Thyroid gland (tissue), 4 donors: ENCODE results near the gene HNRNPF. TPM values are rescaled to one million over a fixed set of nuclear protein-coding genes. Genes with fewer than 3 reads are reported as not detected.
"Not testable (repeated sequence)": the region's sequence is repeated elsewhere in the genome, so short reads cannot be mapped to it uniquely, and the experiment has no call there.

ENCODE experiments used
- DNase-seq, 2 donors: peaks; one replicate each; pipeline ENCODE4 v3.0.0-alpha.2; 2019
- H3K27ac ChIP-seq, 3 donors: fragments of 200-600 bp; sonication (generic); 1 replicate in 2 of 3; 2 replicates in 1 of 3; pipeline ENCODE4 v1.5.1; 2016 to 2019; ENCODE audit warnings: mild to moderate bottlenecking in 1 of 3, moderate library complexity in 1 of 3
- H3K27me3 ChIP-seq: fragments of 200-600 bp; sonication (generic); one replicate; pipeline ENCODE4 v1.5.1; 2019
- H3K36me3 ChIP-seq, 2 donors: fragments of 200-600 bp; sonication (generic); one replicate each; pipeline ENCODE4 v1.5.1; 2016 to 2019
- H3K4me1 ChIP-seq, 2 donors: fragments of 200-600 bp; sonication (generic); one replicate each; pipeline ENCODE4 v1.5.1; 2017 to 2019
- H3K4me3 ChIP-seq, 3 donors: fragments of 200-600 bp; sonication (generic); replicated peaks in 1 of 3; 1 replicate in 2 of 3; 2 replicates in 1 of 3; pipeline ENCODE4 v1.5.1; 2016; ENCODE audit warnings: mild to moderate bottlenecking in 1 of 3
- H3K9me3 ChIP-seq: fragments of 200-600 bp; sonication (generic); one replicate; pipeline ENCODE4 v1.5.1; 2017
- CTCF ChIP-seq, 6 experiments: fragments of 200-600 bp in 3 of 6; fragments of 450-650 bp in 3 of 6; sonication (generic) in 3 of 6; IDR thresholded peaks; one replicate each; pipeline ENCODE4 v1.5.1; 2016 to 2019; ENCODE audit warnings: antibody characterized with exemption in 6 of 6, mild to moderate bottlenecking in 2 of 6, inconsistent platforms in 1 of 6, moderate library complexity in 1 of 6
- POLR2A ChIP-seq, 2 donors: fragments of 450-650 bp; IDR thresholded peaks; one replicate each; pipeline ENCODE4 v1.6.1; 2017; ENCODE audit warnings: antibody characterized with exemption in 2 of 2, mild to moderate bottlenecking in 2 of 2, moderate library complexity in 1 of 2
- WGBS, 2 donors: methylation state at CpG; one replicate each; pipeline ENCODE4 v1.1.5; 2017; 5-methylcytosine and 5-hydroxymethylcytosine counted together
- intact Hi-C: fragments of 100-400 bp; cut with DNase I; formaldehyde crosslinking; loops from one replicate; pipeline ENCODE4 v1.15.1; 2023
- total RNA-seq, 4 donors: library from RNA; depleted of rRNA; stranded (reverse); fragments of >200 nt; gene quantifications; one replicate each; pipeline ENCODE4 v1.2.3, GENCODE V29; 2016

HNRNPF gene
- total RNA-seq, 4 donors from 2014 or later, result 148 to 158 (median 155) TPM

DNA sequence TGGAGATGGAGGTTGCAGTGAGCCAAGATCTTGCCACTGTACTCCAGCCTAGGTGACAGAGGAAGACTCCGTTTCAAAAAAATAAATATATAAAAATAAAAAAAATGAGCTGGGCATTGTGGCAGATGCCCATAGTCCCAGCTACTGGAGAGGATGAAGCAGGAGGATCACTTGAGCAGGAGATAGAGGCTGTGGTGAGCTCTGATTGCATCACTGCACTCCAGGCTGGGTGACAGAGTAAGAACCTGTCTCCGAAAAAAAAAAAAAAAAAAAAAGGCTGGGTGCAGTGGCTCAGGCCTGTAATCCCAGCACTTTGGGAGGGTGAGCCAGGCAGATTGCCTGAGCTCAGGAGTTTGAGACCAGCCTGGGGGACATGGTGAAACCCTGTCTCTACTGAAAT lies 39.8 kb upstream of the HNRNPF start:
- no peaks in the 10 kb centered on the region for H3K9me3 ChIP-seq
- no peak for DNase-seq
- H3K27me3 ChIP-seq, result no peaks in the 10 kb centered on the region
- intact Hi-C loops, result no loop called here
- no peak overlapping the region for H3K27ac ChIP-seq
- H3K36me3 ChIP-seq, result no peaks in the 10 kb centered on the region
- WGBS, 2 donors, result 81 to 95% methylated on average over 2 of the region's 2 CpGs
- no peak for TF ChIP-seq POLR2A (IDR thresholded peaks at IDR 0.05)
- no peak for TF ChIP-seq CTCF (IDR thresholded peaks at IDR 0.05)
- H3K4me3 ChIP-seq, result no peak overlapping the region
- peaks cover 6 to 24% of the 10 kb centered on the region in 2 donors for H3K4me1 ChIP-seq

GRCh38 chr10:43446219-43447017 lies 37.4 kb upstream of the HNRNPF start:
- H3K27ac ChIP-seq, H3K4me3 ChIP-seq, intact Hi-C loops, H3K4me1 ChIP-seq, H3K9me3 ChIP-seq, H3K27me3 ChIP-seq, DNase-seq, H3K36me3 ChIP-seq: not testable (repeated sequence)
- WGBS, 2 donors, result 96 to 98% methylated on average over 33 to 36 of the region's 53 CpGs

DNA sequence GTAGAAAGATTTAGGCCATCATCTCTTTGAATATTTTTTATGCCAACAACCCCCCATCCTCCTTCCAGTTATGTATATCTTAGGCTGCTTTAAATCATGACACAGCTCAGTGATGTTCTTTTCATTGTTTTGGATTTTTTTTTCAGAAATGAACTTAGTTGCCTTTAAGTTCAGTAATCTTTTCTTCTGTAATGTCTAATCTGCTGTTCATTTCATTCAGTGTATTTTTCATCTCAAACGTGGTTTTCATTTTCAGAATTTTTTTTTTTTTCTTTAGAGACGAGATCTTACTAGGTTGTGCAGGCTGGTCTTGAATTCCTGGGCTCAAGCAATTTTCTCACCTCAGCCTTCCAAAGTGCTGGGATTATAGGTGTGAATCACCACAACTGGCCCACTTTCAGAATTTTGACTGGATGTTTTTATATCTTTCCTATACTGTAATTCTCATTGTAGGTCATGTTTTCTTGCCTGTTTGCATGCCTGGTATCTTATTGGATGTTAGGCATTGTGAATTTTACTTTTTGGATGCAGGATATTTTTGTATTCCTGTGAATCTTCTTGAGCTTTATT lies 36.0 kb upstream of the HNRNPF start:
- H3K36me3 ChIP-seq, result no peaks in the 10 kb centered on the region
- no peaks in the 10 kb centered on the region for H3K9me3 ChIP-seq
- TF ChIP-seq POLR2A (IDR thresholded peaks at IDR 0.05), result no peak
- intact Hi-C loops, result no loop called here
- WGBS, 2 donors, result 94 to 95% methylated on average over 2 of the region's 2 CpGs
- H3K4me3 ChIP-seq, result no peak overlapping the region
- DNase-seq, result no peak
- no peaks in the 10 kb centered on the region for H3K27me3 ChIP-seq
- no peak overlapping the region for H3K27ac ChIP-seq
- peaks cover 0 to 6% of the 10 kb centered on the region in 2 donors for H3K4me1 ChIP-seq

GRCh38 chr10:43444323-43444722 lies 35.3 kb upstream of the HNRNPF start:
- no peaks in the 10 kb centered on the region for H3K36me3 ChIP-seq
- no peak overlapping the region for H3K4me3 ChIP-seq
- peaks cover 0 to 6% of the 10 kb centered on the region in 2 donors for H3K4me1 ChIP-seq
- WGBS, 2 donors, result 83 to 85% methylated on average over 7 of the region's 7 CpGs
- H3K9me3 ChIP-seq, result no peaks in the 10 kb centered on the region
- DNase-seq, result no peak
- TF ChIP-seq CTCF (IDR thresholded peaks at IDR 0.05) (no peak), POLR2A (IDR thresholded peaks at IDR 0.05) (no peak)
- no peaks in the 10 kb centered on the region for H3K27me3 ChIP-seq
- no peak overlapping the region for H3K27ac ChIP-seq
- intact Hi-C loops, result no loop called here

DNA sequence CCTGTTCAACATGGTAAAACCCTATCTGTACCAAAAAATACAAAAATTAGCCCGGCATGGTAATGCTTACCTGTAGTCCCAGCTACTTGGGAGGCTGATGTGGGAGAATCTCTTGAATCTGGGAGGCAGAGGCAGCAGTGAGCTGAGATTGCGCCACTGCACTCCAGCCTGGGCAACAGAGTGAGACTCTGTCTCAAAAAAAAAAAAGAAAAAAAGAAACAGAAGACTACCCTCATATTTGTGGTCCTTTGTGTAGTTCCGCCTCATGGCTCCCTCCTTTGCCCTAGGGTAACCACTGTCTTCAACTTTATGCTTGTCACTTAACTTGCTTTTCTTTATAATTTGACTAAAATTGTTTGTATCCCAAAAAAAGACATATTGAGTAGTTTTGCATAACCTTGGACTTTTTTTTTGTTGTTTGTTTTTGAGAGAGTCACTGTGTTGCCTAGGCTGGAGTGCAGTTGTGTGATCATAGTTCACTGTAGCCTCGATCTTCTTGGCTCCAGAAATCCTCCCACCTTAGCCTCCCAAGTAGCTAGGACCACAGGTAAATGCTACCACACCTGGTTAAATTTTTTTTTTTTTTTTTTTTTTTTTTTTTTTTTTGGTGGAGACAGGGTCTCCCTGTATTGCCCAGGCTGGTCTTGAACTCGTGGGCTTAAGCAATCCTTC lies 31.6 kb upstream of the HNRNPF start:
- no peaks in the 10 kb centered on the region for H3K27me3 ChIP-seq
- H3K36me3 ChIP-seq, result no peaks in the 10 kb centered on the region
- H3K4me1 ChIP-seq, result peaks cover under 1 to 12% of the 10 kb centered on the region in 2 donors
- H3K9me3 ChIP-seq, result no peaks in the 10 kb centered on the region
- no peak overlapping the region for H3K4me3 ChIP-seq
- TF ChIP-seq CTCF (IDR thresholded peaks at IDR 0.05) (no peak), POLR2A (IDR thresholded peaks at IDR 0.05) (no peak)
- no peak overlapping the region for H3K27ac ChIP-seq
- intact Hi-C loops, result no loop called here
- WGBS, 2 donors, result 88 to 95% methylated on average over 5 of the region's 5 CpGs
- DNase-seq, result no peak
